Neural progenitor cell (in vitro differentiated cells): ENCODE measurements around the gene DNAJB14. TPM values are rescaled to one million over a fixed set of nuclear protein-coding genes. Genes with fewer than 3 reads are reported as not detected.

Experiments
- DNase-seq: peaks from one replicate; pipeline ENCODE4 v3.0.0-alpha.2; 2016; ENCODE audit warnings: low spot score
- H2AFZ ChIP-seq: fragments of 200-600 bp; sonication (generic); replicated peaks from 2 replicates; pipeline ENCODE4 v1.6.1; 2016; ENCODE audit warnings: antibody characterized with exemption
- H3F3A ChIP-seq: fragments of 200-600 bp; sonication (generic); 2 replicates; pipeline ENCODE4 v1.6.1; 2016; ENCODE audit warnings: antibody characterized with exemption, low read depth
- H3K27ac ChIP-seq: fragments of 200-600 bp; sonication (generic); 2 replicates; pipeline ENCODE4 v1.5.1; 2016; ENCODE audit warnings: mild to moderate bottlenecking
- H3K27me3 ChIP-seq: fragments of 200-600 bp; sonication (generic); 2 replicates; pipeline ENCODE4 v1.6.1; 2016; ENCODE audit warnings: mild to moderate bottlenecking, moderate library complexity
- H3K36me3 ChIP-seq: fragments of 200-600 bp; sonication (generic); 2 replicates; pipeline ENCODE4 v1.5.1; 2016
- H3K4me1 ChIP-seq: fragments of 200-600 bp; sonication (generic); 2 replicates; pipeline ENCODE4 v1.6.1; 2016; ENCODE audit warnings: mixed run types
- H3K4me2 ChIP-seq: fragments of 200-600 bp; sonication (generic); 2 replicates; pipeline ENCODE4 v1.6.1; 2016
- H3K4me3 ChIP-seq: fragments of 200-600 bp; sonication (generic); 2 replicates; pipeline ENCODE4 v1.5.1; 2016
- H3K79me2 ChIP-seq: fragments of 200-600 bp; sonication (generic); 2 replicates; pipeline ENCODE4 v1.6.1; 2016; ENCODE audit warnings: low read depth
- H3K9ac ChIP-seq: fragments of 200-600 bp; sonication (generic); 2 replicates; pipeline ENCODE4 v1.6.1; 2016
- H3K9me3 ChIP-seq: fragments of 200-600 bp; sonication (generic); 2 replicates; pipeline ENCODE4 v1.5.1; 2016; ENCODE audit warnings: low read depth
- H4K20me1 ChIP-seq: fragments of 200-600 bp; sonication (generic); 2 replicates; pipeline ENCODE4 v1.6.1; 2016; ENCODE audit warnings: low read depth
- H3K27ac Mint-ChIP-seq: 3 replicates; pipeline ENCODE4 v1.8.0; 2021; ENCODE audit warnings: mixed read lengths
- H3K27me3 Mint-ChIP-seq: 2 replicates; pipeline ENCODE4 v1.8.0; 2022; ENCODE audit warnings: low read depth, mild to moderate bottlenecking, inconsistent platforms, moderate library complexity, mixed read lengths; ENCODE audit not compliant: insufficient read depth
- H3K36me3 Mint-ChIP-seq: 3 replicates; pipeline ENCODE4 v1.8.0; 2021; ENCODE audit warnings: mixed read lengths
- H3K4me1 Mint-ChIP-seq: 3 replicates; pipeline ENCODE4 v1.8.0; 2021; ENCODE audit warnings: mixed read lengths
- H3K4me3 Mint-ChIP-seq: 3 replicates; pipeline ENCODE4 v1.8.0; 2021; ENCODE audit warnings: mild to moderate bottlenecking, moderate library complexity, mixed read lengths
- H3K9me3 Mint-ChIP-seq: 3 replicates; pipeline ENCODE4 v1.8.0; 2020; ENCODE audit warnings: mixed read lengths
- CTCF ChIP-seq: fragments of 200-600 bp; sonication (generic); IDR thresholded peaks from 2 replicates; pipeline ENCODE4 v1.5.1; 2017; ENCODE audit warnings: antibody characterized with exemption, mild to moderate bottlenecking
- EZH2 ChIP-seq: fragments of 200-600 bp; sonication (generic); IDR thresholded peaks from 2 replicates; pipeline ENCODE4 v1.6.1; 2017; ENCODE audit warnings: antibody characterized with exemption, mild to moderate bottlenecking, moderate library complexity
- EZH2phosphoT487 ChIP-seq: fragments of 200-600 bp; sonication (generic); IDR thresholded peaks from 2 replicates; pipeline ENCODE4 v1.6.1; 2017; ENCODE audit warnings: antibody characterized with exemption
- total RNA-seq: library from RNA; depleted of rRNA; stranded (reverse); fragments of >200 nt; gene quantifications from 2 replicates; pipeline ENCODE4 v1.2.3, GENCODE V29; 2015; ENCODE audit warnings: low replicate concordance

DNAJB14 gene
- total RNA-seq, 1 donor from 2014 or later, result 56.5 TPM

GRCh38 chr4:99921174-99921573 lies 25.2 kb downstream of the DNAJB14 start:
- no peaks in the 10 kb centered on the region for H4K20me1 ChIP-seq
- H3K27ac ChIP-seq, result no peak overlapping the region
- H3K79me2 ChIP-seq, result peaks cover 3% of the 10 kb centered on the region
- no peak for TF ChIP-seq EZH2phosphoT487
- no peak for TF ChIP-seq EZH2
- Mint-ChIP-seq H3K27me3 (no peaks in the 10 kb centered on the region), H3K4me1 (no peaks in the 10 kb centered on the region), H3K4me3 (no peak overlapping the region), H3K27ac (no peak overlapping the region), H3K9me3 (no peaks in the 10 kb centered on the region), H3K36me3 (peaks cover 21% of the 10 kb centered on the region)
- H3K4me3 ChIP-seq, result no peak overlapping the region
- H2AFZ ChIP-seq, result no peak overlapping the region
- H3K4me1 ChIP-seq, result no peaks in the 10 kb centered on the region
- H3K4me2 ChIP-seq, result no peak overlapping the region
- H3K9me3 ChIP-seq, result no peaks in the 10 kb centered on the region
- no peak overlapping the region for H3K9ac ChIP-seq
- no peaks in the 10 kb centered on the region for H3F3A ChIP-seq
- H3K36me3 ChIP-seq, result peaks cover 10% of the 10 kb centered on the region
- no peak for DNase-seq
- no peaks in the 10 kb centered on the region for H3K27me3 ChIP-seq

- H3K4me3 ChIP-seq, result no peak overlapping the region
- H3K36me3 ChIP-seq, result peaks cover 19% of the 10 kb centered on the region
- no peaks in the 10 kb centered on the region for H3K27me3 Mint-ChIP-seq
- no peaks in the 10 kb centered on the region for H3K4me1 ChIP-seq
- H4K20me1 ChIP-seq, result no peaks in the 10 kb centered on the region
- no peaks in the 10 kb centered on the region for H3F3A ChIP-seq
- TF ChIP-seq EZH2phosphoT487 (no peak), EZH2 (no peak), CTCF (no peak)
- no peaks in the 10 kb centered on the region for H3K79me2 ChIP-seq
- no peak overlapping the region for H3K4me2 ChIP-seq
- no peak overlapping the region for H2AFZ ChIP-seq
- DNase-seq, result no peak
- no peaks in the 10 kb centered on the region for H3K4me1 Mint-ChIP-seq
- no peak overlapping the region for H3K27ac ChIP-seq
- no peak overlapping the region for H3K9ac ChIP-seq
- H3K9me3 ChIP-seq, result no peaks in the 10 kb centered on the region
- peaks cover 29% of the 10 kb centered on the region for H3K36me3 Mint-ChIP-seq
- H3K27me3 ChIP-seq, result no peaks in the 10 kb centered on the region
- no peaks in the 10 kb centered on the region for H3K9me3 Mint-ChIP-seq
- H3K27ac Mint-ChIP-seq, result no peak overlapping the region
- no peak overlapping the region for H3K4me3 Mint-ChIP-seq
Observed at GRCh38 chr4:99918656-99919055, 27.8 kb downstream of the DNAJB14 start.

GRCh38 chr4:99917575-99917974 lies 28.8 kb downstream of the DNAJB14 start:
- Histone ChIP-seq H4K20me1 (no peaks in the 10 kb centered on the region), H3K36me3 (peaks cover 25% of the 10 kb centered on the region), H3K4me3 (no peak overlapping the region), H3K4me1 (no peaks in the 10 kb centered on the region), H3K9me3 (no peaks in the 10 kb centered on the region), H3K4me2 (no peak overlapping the region), H3K79me2 (no peaks in the 10 kb centered on the region), H2AFZ (no peak overlapping the region), H3K9ac (no peak overlapping the region), H3K27me3 (no peaks in the 10 kb centered on the region), H3F3A (no peaks in the 10 kb centered on the region), H3K27ac (no peak overlapping the region)
- no peaks in the 10 kb centered on the region for H3K9me3 Mint-ChIP-seq
- H3K27ac Mint-ChIP-seq, result no peak overlapping the region
- H3K36me3 Mint-ChIP-seq, result peaks cover 29% of the 10 kb centered on the region
- H3K27me3 Mint-ChIP-seq, result no peaks in the 10 kb centered on the region
- DNase-seq, result no peak
- TF ChIP-seq EZH2 (no peak), EZH2phosphoT487 (no peak), CTCF (no peak)
- H3K4me3 Mint-ChIP-seq, result no peak overlapping the region
- no peaks in the 10 kb centered on the region for H3K4me1 Mint-ChIP-seq

- Mint-ChIP-seq H3K27ac (no peak overlapping the region), H3K4me3 (no peak overlapping the region), H3K9me3 (no peaks in the 10 kb centered on the region), H3K36me3 (peaks cover 27% of the 10 kb centered on the region), H3K27me3 (no peaks in the 10 kb centered on the region), H3K4me1 (no peaks in the 10 kb centered on the region)
- peaks cover 20% of the 10 kb centered on the region for H3K36me3 ChIP-seq
- no peaks in the 10 kb centered on the region for H3K27me3 ChIP-seq
- no peak overlapping the region for H3K27ac ChIP-seq
- no peaks in the 10 kb centered on the region for H3K79me2 ChIP-seq
- no peak for DNase-seq
- no peak overlapping the region for H3K4me2 ChIP-seq
- no peaks in the 10 kb centered on the region for H3K9me3 ChIP-seq
- no peak overlapping the region for H2AFZ ChIP-seq
- H3F3A ChIP-seq, result no peaks in the 10 kb centered on the region
- TF ChIP-seq EZH2phosphoT487, result no peak
- TF ChIP-seq CTCF, result no peak
- no peak for TF ChIP-seq EZH2
- no peak overlapping the region for H3K9ac ChIP-seq
- H3K4me1 ChIP-seq, result no peaks in the 10 kb centered on the region
- H4K20me1 ChIP-seq, result no peaks in the 10 kb centered on the region
- H3K4me3 ChIP-seq, result no peak overlapping the region
Observed at GRCh38 chr4:99915449-99915848, 31.0 kb downstream of the DNAJB14 start.
